MM.1S (cell line): Measurements from ENCODE around the gene MED27.

ENCODE experiments used
- EZH2 ChIP-seq: fragments of 300-600 bp; sonication (generic); optimal IDR thresholded peaks from 2 replicates; pipeline ENCODE3; 2017; ENCODE audit warnings: low read depth, mild to moderate bottlenecking, antibody characterized with exemption, low read length, mixed read lengths
- TF ChIP-seq, protein P1 (sequence below): fragments of 300-600 bp; sonication (generic); IDR thresholded peaks from 2 replicates; pipeline ENCODE4 v1.5.1; 2016; ENCODE audit warnings: antibody characterized with exemption, low read length, mixed read lengths

DNA sequence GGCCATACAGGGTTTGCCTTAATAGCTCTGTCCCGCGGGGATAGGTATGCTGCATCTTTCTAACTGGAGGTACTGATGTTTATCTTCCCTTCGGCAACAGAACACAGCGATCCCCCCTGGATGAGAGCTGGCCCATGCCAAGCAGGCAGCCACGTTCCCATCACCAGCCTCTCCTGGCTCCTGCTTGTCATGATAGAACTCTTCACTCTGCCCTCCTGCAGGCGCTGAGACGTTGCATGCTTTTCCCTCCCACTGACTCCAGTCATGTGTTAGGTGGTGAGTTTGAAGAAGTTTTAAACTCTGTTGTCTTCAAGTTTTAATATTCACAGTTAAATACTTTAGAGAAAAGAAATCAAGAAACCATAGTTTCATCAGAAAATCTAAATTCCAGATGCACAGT is 60.0 kb downstream of the MED27 start:
- TF ChIP-seq, protein P1, sequence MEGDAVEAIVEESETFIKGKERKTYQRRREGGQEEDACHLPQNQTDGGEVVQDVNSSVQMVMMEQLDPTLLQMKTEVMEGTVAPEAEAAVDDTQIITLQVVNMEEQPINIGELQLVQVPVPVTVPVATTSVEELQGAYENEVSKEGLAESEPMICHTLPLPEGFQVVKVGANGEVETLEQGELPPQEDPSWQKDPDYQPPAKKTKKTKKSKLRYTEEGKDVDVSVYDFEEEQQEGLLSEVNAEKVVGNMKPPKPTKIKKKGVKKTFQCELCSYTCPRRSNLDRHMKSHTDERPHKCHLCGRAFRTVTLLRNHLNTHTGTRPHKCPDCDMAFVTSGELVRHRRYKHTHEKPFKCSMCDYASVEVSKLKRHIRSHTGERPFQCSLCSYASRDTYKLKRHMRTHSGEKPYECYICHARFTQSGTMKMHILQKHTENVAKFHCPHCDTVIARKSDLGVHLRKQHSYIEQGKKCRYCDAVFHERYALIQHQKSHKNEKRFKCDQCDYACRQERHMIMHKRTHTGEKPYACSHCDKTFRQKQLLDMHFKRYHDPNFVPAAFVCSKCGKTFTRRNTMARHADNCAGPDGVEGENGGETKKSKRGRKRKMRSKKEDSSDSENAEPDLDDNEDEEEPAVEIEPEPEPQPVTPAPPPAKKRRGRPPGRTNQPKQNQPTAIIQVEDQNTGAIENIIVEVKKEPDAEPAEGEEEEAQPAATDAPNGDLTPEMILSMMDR: no peak
- TF ChIP-seq EZH2: no peak
